ENCODE results near the gene AP2M1. TPM values are rescaled to one million over a fixed set of nuclear protein-coding genes. Genes with fewer than 3 reads are reported as not detected.

The AP2M1 gene
- total and polyA plus RNA-seq, 2 of the 13 experiments (the other 11 are each of a cell fraction or from before 2014, with no cell fraction given): 126 to 146 TPM

- TF ChIP-seq PRDM10 (CRISPR knock-in tag; IDR thresholded peaks at IDR 0.05; ENCODE audit: low read depth): peak; percentile 93
- TF ChIP-seq GMEB2 (CRISPR knock-in tag; IDR thresholded peaks at IDR 0.05; ENCODE audit: low read depth): 0 out of 2 replicates have a peak, but pooled peaks have one; percentile 46
- no peak for TF ChIP-seq ZNF496 (CRISPR knock-in tag; IDR thresholded peaks at IDR 0.05; ENCODE audit: insufficient replicate concordance)
- peak; percentile 89 for TF ChIP-seq TBX2 (CRISPR knock-in tag; IDR thresholded peaks at IDR 0.05; ENCODE audit: borderline replicate concordance)
- TF ChIP-seq PRPF4 (IDR thresholded peaks at IDR 0.05; ENCODE audit: low read depth, low read length, poor library complexity, severe bottlenecking): no peak
- TF ChIP-seq AGO2 (optimal IDR thresholded peaks at IDR 0.05; ENCODE audit: low read depth, low read length): peak; percentile 48
- TF ChIP-seq TBL1XR1 (IDR thresholded peaks at IDR 0.05; ENCODE audit: borderline replicate concordance, low read length, partially characterized antibody): no peak
- TF ChIP-seq ZGPAT (CRISPR knock-in tag; IDR thresholded peaks at IDR 0.05): peak; percentile 88; the same call in 1 of the 2 replicates
- no peak for TF ChIP-seq ZSCAN25 (CRISPR knock-in tag; IDR thresholded peaks at IDR 0.05)
- TF ChIP-seq GPN1 (CRISPR knock-in tag; IDR thresholded peaks at IDR 0.05; ENCODE audit: borderline replicate concordance): no peak
- TF ChIP-seq ZNF891 (CRISPR knock-in tag; IDR thresholded peaks at IDR 0.05): peak; percentile 85
- peak; percentile 40; the same call in 1 of the 2 replicates for TF ChIP-seq SOX5 (CRISPR knock-in tag; IDR thresholded peaks at IDR 0.05; ENCODE audit: borderline replicate concordance)
- TF ChIP-seq ZSCAN20 (CRISPR knock-in tag; IDR thresholded peaks at IDR 0.05; ENCODE audit: borderline replicate concordance): no peak
- TF ChIP-seq PHF21A (CRISPR knock-in tag; IDR thresholded peaks at IDR 0.05): peak; percentile 78
- no peak for TF ChIP-seq ZNF576 (CRISPR knock-in tag; IDR thresholded peaks at IDR 0.05)
- TF ChIP-seq ZNF781 (CRISPR knock-in tag; IDR thresholded peaks at IDR 0.05; ENCODE audit: borderline replicate concordance, not compliant biosample characterization): peak; percentile 74
- no peak for TF ChIP-seq TEAD2 (CRISPR knock-in tag; IDR thresholded peaks at IDR 0.05)
- no peak for TF ChIP-seq NPAS2 (CRISPR knock-in tag; IDR thresholded peaks at IDR 0.05; ENCODE audit: borderline replicate concordance)
- TF ChIP-seq ZNF577 (CRISPR knock-in tag; IDR thresholded peaks at IDR 0.05; ENCODE audit: borderline replicate concordance, low read depth): no peak
- no peak; the same call in 1 of the 2 replicates for TF ChIP-seq NR2F2 (IDR thresholded peaks at IDR 0.05; ENCODE audit: borderline replicate concordance, low read depth)
- TF ChIP-seq ZNF432 (CRISPR knock-in tag; IDR thresholded peaks at IDR 0.05; ENCODE audit: borderline replicate concordance): no peak
- no peak for TF ChIP-seq ZNF629 (CRISPR knock-in tag; conservative IDR thresholded peaks at IDR 0.05)
Measured at GRCh38 chr3:184135149-184135910, 39.3 kb upstream of the AP2M1 start, which contains the start of gene EIF2B5 (continued).
